Middle frontal gyrus (tissue), 1 donor: ENCODE data around the gene SETBP1.
"Not testable (repeated sequence)": the region's sequence is repeated elsewhere in the genome, so short reads cannot be mapped to it uniquely, and the experiment has no call there.

Experiments
- DNase-seq: peaks from one replicate; pipeline ENCODE4 v3.0.0-alpha.2; 2015; ENCODE audit warnings: low spot score; ENCODE audit errors: extremely low spot score

SETBP1 gene

GRCh38 chr18:44704135-44704789, 23.6 kb downstream of the SETBP1 start:
- DNase-seq, result no peak

- DNase-seq, result no peak
Observed at GRCh38 chr18:44705075-44705675, 24.5 kb downstream of the SETBP1 start.

- no peak for DNase-seq
Observed at GRCh38 chr18:44708451-44709083, 27.9 kb downstream of the SETBP1 start.

GRCh38 chr18:44709307-44710126, 28.8 kb downstream of the SETBP1 start:
- DNase-seq, result no peak

GRCh38 chr18:44710931-44711330, 30.2 kb downstream of the SETBP1 start:
- DNase-seq, result no peak

GRCh38 chr18:44712025-44712424, 31.3 kb downstream of the SETBP1 start:
- no peak for DNase-seq

- DNase-seq, result no peak
Observed at GRCh38 chr18:44713435-44713834, 32.7 kb downstream of the SETBP1 start.

- DNase-seq, result no peak
Observed at GRCh38 chr18:44714376-44714775, 33.7 kb downstream of the SETBP1 start.

GRCh38 chr18:44715245-44715644, 34.6 kb downstream of the SETBP1 start:
- DNase-seq, result no peak

GRCh38 chr18:44715842-44716241, 35.2 kb downstream of the SETBP1 start:
- DNase-seq, result no peak

GRCh38 chr18:44716697-44717163, 36.0 kb downstream of the SETBP1 start:
- DNase-seq, result no peak

GRCh38 chr18:44719519-44720060, 38.9 kb downstream of the SETBP1 start:
- DNase-seq, result no peak

GRCh38 chr18:44721748-44722147, 41.1 kb downstream of the SETBP1 start:
- DNase-seq, result not testable (repeated sequence)

GRCh38 chr18:44723411-44723810, 42.7 kb downstream of the SETBP1 start:
- DNase-seq, result no peak

GRCh38 chr18:44724105-44724778, 43.6 kb downstream of the SETBP1 start:
- DNase-seq, result no peak

- no peak for DNase-seq
Observed at GRCh38 chr18:44725300-44726058, 44.8 kb downstream of the SETBP1 start.

GRCh38 chr18:44726059-44726421, 45.4 kb downstream of the SETBP1 start:
- no peak for DNase-seq

GRCh38 chr18:44727291-44727690, 46.6 kb downstream of the SETBP1 start:
- no peak for DNase-seq

GRCh38 chr18:44729631-44730101, 49.0 kb downstream of the SETBP1 start:
- no peak for DNase-seq
